Natural killer cell (primary cell): Measurements from ENCODE around the gene CRHBP. TPM values are rescaled to one million over a fixed set of nuclear protein-coding genes. Genes with fewer than 3 reads are reported as not detected.

ENCODE experiments used
- ATAC-seq, 3 donors: fragments of 150-1000 bp in 2 of 3; fragments of 200-7000 bp in 1 of 3; cut with Tn5 transposase; 1 replicate in 1 of 3; 2 replicates in 2 of 3; pipeline ENCODE4 v1.10.0; 2021; ENCODE audit warnings: mild to moderate bottlenecking in 2 of 3, moderate library complexity in 2 of 3
- DNase-seq, 2 donors: peaks; one replicate each; pipeline versions ENCODE4 v3.0.0 to v3.0.0-alpha.2; 2013 to 2021; ENCODE audit warnings: mixed read lengths in 1 of 2
- H3K27ac ChIP-seq: one replicate; pipeline ENCODE4 v1.5.1; 2013; ENCODE audit warnings: mild to moderate bottlenecking, low read length
- H3K27me3 ChIP-seq: one replicate; pipeline ENCODE4 v1.6.1; 2013; ENCODE audit warnings: low read length; ENCODE audit not compliant: control insufficient read depth, insufficient read depth
- H3K36me3 ChIP-seq: one replicate; pipeline ENCODE4 v1.6.1; 2013; ENCODE audit warnings: low read length; ENCODE audit not compliant: control insufficient read depth, insufficient read depth
- H3K4me1 ChIP-seq: one replicate; pipeline ENCODE4 v1.6.1; 2013; ENCODE audit warnings: low read length; ENCODE audit not compliant: control insufficient read depth, insufficient read depth
- H3K4me3 ChIP-seq: one replicate; pipeline ENCODE4 v1.5.1; 2013; ENCODE audit warnings: low read length
- H3K9me3 ChIP-seq: one replicate; pipeline ENCODE4 v1.6.1; 2013; ENCODE audit warnings: low read length; ENCODE audit not compliant: control insufficient read depth, insufficient read depth
- H3K27ac Mint-ChIP-seq, 2 donors: one replicate each; pipeline ENCODE4 v1.8.0; 2022; ENCODE audit warnings: mild to moderate bottlenecking in 2 of 2, mixed read lengths in 2 of 2, moderate library complexity in 1 of 2
- H3K27me3 Mint-ChIP-seq, 2 donors: one replicate each; pipeline ENCODE4 v1.8.0; 2022; ENCODE audit warnings: low read depth in 2 of 2, mixed read lengths in 2 of 2
- H3K36me3 Mint-ChIP-seq: one replicate; pipeline ENCODE4 v1.8.0; 2022; ENCODE audit warnings: mixed read lengths
- H3K4me1 Mint-ChIP-seq, 2 donors: one replicate each; pipeline ENCODE4 v1.8.0; 2022; ENCODE audit warnings: mixed read lengths in 2 of 2
- H3K4me3 Mint-ChIP-seq: one replicate; pipeline ENCODE4 v1.8.0; 2022; ENCODE audit warnings: mild to moderate bottlenecking, moderate library complexity, mixed read lengths
- H3K9me3 Mint-ChIP-seq, 2 donors: one replicate each; pipeline ENCODE4 v1.8.0; 2022; ENCODE audit warnings: mixed read lengths in 2 of 2
- CTCF ChIP-seq: fragments of 200-600 bp; IDR thresholded peaks from one replicate; pipeline ENCODE4 v1.8.0; 2022; ENCODE audit warnings: antibody characterized with exemption
- WGBS: methylation state at CpG from one replicate; pipeline ENCODE4 v1.1.7; 2013; ENCODE audit warnings: missing lambda C conversion rate; ENCODE audit not compliant: insufficient coverage; 5-methylcytosine and 5-hydroxymethylcytosine counted together
- intact Hi-C: fragments of 100-400 bp; cut with micrococcal nuclease; formaldehyde crosslinking; loops from one replicate; pipeline ENCODE4 v1.14.2; 2022
- total RNA-seq, 4 donors: library from RNA; stranded (reverse); fragments of 120-200 nt in 1 of 4; gene quantifications; one replicate each; pipeline versions ENCODE4 v1.2.3 to v1.2.4, GENCODE V29; 2013 to 2022

Gene CRHBP
- total RNA-seq, 3 donors from 2014 or later (not counting 1 experiment from before 2014, with no cell fraction given), result 0.31 to 0.84 TPM; not detected in 1

- Histone ChIP-seq H3K27ac (no peak overlapping the region), H3K36me3 (no peaks in the 10 kb centered on the region), H3K4me1 (peaks cover 4% of the 10 kb centered on the region), H3K9me3 (no peaks in the 10 kb centered on the region), H3K4me3 (no peak overlapping the region), H3K27me3 (peaks cover 2% of the 10 kb centered on the region)
- WGBS, result 32% methylated on average over 3 of the region's 3 CpGs
- peaks cover 8 to 26% of the 10 kb centered on the region in 2 donors for H3K27me3 Mint-ChIP-seq
- no peaks in the 10 kb centered on the region for H3K9me3 Mint-ChIP-seq
- DNase-seq (no peak), ATAC-seq (peak in 2 of 3 donors; percentile 32 to 55)
- intact Hi-C loops, result no loop called here
- peaks cover 13 to 14% of the 10 kb centered on the region in 2 donors for H3K4me1 Mint-ChIP-seq
- no peak overlapping the region for H3K4me3 Mint-ChIP-seq
- TF ChIP-seq CTCF, result no peak
- no peak overlapping the region for H3K27ac Mint-ChIP-seq
- H3K36me3 Mint-ChIP-seq, result no peaks in the 10 kb centered on the region
These were observed 7.3 kb downstream of the CRHBP start for GRCh38 chr5:76960004-76960625.

DNA sequence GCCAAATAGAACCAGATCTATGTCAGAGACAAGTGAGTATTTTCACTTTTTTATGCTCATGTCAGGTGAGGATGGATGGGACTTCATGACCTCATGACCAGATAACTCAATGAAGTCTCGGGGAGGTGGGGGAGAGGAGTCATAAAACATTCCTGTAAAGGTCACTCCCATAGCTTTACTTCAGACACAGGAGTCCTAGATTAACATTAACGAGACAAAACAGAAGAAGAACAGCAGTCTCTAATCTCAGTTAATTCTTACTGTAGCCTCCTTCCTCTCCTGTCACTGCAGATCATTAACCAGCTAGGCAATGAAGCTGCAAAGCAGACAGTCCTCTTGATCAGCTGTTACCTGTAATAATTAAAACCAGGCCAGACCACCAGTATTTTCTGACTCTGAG lies 11.2 kb downstream of the CRHBP start:
- intact Hi-C loops, result no loop called here
- 100% methylated on average over 2 of the region's 2 CpGs for WGBS
- Histone ChIP-seq H3K27me3 (no peaks in the 10 kb centered on the region), H3K27ac (no peak overlapping the region), H3K9me3 (no peaks in the 10 kb centered on the region), H3K4me3 (no peak overlapping the region), H3K4me1 (peaks cover 4% of the 10 kb centered on the region), H3K36me3 (no peaks in the 10 kb centered on the region)
- Mint-ChIP-seq H3K9me3 (no peaks in the 10 kb centered on the region), H3K27ac (no peak overlapping the region), H3K27me3 (peaks cover 6 to 10% of the 10 kb centered on the region in 2 donors), H3K4me1 (peaks cover 13% of the 10 kb centered on the region in 2 donors), H3K4me3 (no peak overlapping the region), H3K36me3 (no peaks in the 10 kb centered on the region)
- DNase-seq, result no peak
- TF ChIP-seq CTCF, result no peak
- no peak for ATAC-seq

DNA sequence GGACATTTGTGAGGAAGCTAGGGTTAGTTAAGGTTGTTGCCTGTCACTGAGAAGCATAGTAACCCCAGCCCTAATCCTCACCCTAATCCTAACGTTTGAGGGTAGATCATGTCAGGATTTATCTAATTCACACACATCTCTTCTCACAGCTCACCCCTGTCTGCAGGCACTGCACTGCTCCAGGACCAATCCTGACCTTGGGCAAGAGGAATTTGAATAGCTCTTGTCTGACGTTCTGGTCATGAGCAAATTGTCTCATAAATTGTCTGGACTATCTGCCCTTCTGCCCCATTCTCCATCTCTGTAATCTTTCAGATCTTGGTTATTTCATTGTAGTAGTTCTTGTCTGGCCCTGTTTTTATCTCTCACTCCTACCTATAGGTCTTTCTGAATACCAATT lies 18.7 kb downstream of the CRHBP start:
- WGBS, result 72% methylated on average over 2 of the region's 2 CpGs
- H3K27me3 Mint-ChIP-seq, result peaks cover 3 to 14% of the 10 kb centered on the region in 2 donors

More for the DNA sequence above, 18.7 kb downstream of the CRHBP start:
- Mint-ChIP-seq H3K4me1 (no peaks in the 10 kb centered on the region), H3K36me3 (no peaks in the 10 kb centered on the region), H3K4me3 (no peak overlapping the region), H3K27ac (no peak overlapping the region), H3K9me3 (no peaks in the 10 kb centered on the region)
- Histone ChIP-seq H3K4me3 (no peak overlapping the region), H3K4me1 (no peaks in the 10 kb centered on the region), H3K36me3 (no peaks in the 10 kb centered on the region), H3K9me3 (no peaks in the 10 kb centered on the region), H3K27ac (no peak overlapping the region), H3K27me3 (no peaks in the 10 kb centered on the region)
- no peak for ATAC-seq
- DNase-seq, result no peak
- intact Hi-C loops, result no loop called here
- no peak for TF ChIP-seq CTCF
